ENCODE data around the gene HLA-DPA1. TPM values are rescaled to one million over a fixed set of nuclear protein-coding genes. Genes with fewer than 3 reads are reported as not detected.

Gene HLA-DPA1
- total RNA-seq, 1 donor from 2014 or later: 82.3 TPM

DNA sequence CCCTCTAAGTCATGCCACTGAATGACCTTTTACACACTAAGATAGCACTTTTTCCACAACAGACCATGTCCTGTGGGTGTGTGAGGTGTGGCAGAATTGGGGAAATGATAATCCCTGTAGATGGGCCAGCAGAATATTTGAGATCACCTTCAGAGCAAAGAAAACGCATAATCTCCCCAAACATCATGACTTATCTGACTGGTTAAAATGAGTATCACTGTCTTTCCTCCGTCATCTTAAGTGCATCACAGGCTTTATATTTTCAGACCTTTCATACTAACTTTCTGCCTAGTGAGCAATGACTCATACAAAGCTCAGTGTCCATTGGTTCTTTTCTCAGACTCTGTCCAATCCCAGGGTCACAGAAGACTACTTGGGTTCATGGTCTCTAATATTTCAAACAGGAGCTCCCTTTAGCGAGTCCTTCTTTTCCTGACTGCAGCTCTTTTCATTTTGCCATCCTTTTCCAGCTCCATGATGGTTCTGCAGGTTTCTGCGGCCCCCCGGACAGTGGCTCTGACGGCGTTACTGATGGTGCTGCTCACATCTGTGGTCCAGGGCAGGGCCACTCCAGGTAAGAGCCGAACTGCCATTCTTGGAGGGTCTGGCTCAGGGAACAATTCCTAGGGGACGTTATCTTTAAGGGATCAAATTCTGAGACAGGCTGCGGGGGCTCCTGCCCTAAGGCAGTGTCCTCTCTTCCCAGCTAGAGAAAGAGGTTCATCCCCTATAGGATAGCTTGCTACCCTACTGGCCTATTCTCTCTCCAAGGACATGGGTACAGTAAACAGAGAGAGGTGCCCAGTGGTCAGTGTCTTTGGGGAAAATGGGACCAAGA, 2.3 kb upstream of the HLA-DPA1 start, which contains the start of gene HLA-DPB1:
TSS of gene HLA-DPB1 (plus strand) at position 423 of the 838 bp plus-strand sequence. CDS start at position 475, 52 bp downstream.
- intact Hi-C loops (cut with DNase I): no loop called here

DNA sequence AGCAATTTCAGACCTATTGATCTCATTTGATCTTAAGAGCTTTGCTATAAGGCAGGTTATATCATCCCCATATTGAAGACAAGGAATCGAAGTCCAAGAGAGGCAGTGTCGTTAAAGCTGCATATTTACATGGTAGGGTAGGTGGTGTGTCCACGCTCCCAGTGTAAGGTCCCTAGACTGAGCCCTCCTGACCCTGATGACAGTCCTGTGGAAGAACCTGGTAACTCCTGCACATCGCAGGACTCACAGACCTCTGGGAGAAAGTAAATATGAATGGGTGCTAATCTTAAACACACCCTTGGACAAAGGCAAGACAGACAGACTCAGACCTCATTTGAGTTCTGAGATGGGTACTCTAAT, 1.7 kb upstream of the HLA-DPA1 start:
- Histone ChIP-seq H3K27me3 (no peaks in the 10 kb centered on the region), H3K4me3 (no peak overlapping the region), H3K27ac (peak overlapping the region; percentile 54), H3K4me1 (no peaks in the 10 kb centered on the region), H3K36me3 (no peaks in the 10 kb centered on the region), H3K9me3 (no peaks in the 10 kb centered on the region)
- intact Hi-C loops (cut with DNase I): no loop called here
- DNase-seq (ENCODE audit: extremely low spot score in 2 of 2): no peak
- TF ChIP-seq POLR2A (IDR thresholded peaks at IDR 0.05): no peak
- TF ChIP-seq, protein P1, sequence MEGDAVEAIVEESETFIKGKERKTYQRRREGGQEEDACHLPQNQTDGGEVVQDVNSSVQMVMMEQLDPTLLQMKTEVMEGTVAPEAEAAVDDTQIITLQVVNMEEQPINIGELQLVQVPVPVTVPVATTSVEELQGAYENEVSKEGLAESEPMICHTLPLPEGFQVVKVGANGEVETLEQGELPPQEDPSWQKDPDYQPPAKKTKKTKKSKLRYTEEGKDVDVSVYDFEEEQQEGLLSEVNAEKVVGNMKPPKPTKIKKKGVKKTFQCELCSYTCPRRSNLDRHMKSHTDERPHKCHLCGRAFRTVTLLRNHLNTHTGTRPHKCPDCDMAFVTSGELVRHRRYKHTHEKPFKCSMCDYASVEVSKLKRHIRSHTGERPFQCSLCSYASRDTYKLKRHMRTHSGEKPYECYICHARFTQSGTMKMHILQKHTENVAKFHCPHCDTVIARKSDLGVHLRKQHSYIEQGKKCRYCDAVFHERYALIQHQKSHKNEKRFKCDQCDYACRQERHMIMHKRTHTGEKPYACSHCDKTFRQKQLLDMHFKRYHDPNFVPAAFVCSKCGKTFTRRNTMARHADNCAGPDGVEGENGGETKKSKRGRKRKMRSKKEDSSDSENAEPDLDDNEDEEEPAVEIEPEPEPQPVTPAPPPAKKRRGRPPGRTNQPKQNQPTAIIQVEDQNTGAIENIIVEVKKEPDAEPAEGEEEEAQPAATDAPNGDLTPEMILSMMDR (IDR thresholded peaks at IDR 0.05): no peak
- TF ChIP-seq POLR2AphosphoS5 (IDR thresholded peaks at IDR 0.05; ENCODE audit: insufficient read depth in 1 of 2, low read depth in 1 of 2): no peak

More for the DNA sequence above, 2.3 kb upstream of the HLA-DPA1 start, which contains the start of gene HLA-DPB1:
- H3K4me1 ChIP-seq: peaks cover 2% of the 10 kb centered on the region
- H3K4me3 ChIP-seq: peak within 1 kb of the TSS; percentile 28 to 36
- H3K27ac ChIP-seq: peak within 1 kb of the TSS; percentile 61
- H3K36me3 ChIP-seq: no peaks in the 10 kb centered on the region
- DNase-seq (ENCODE audit: extremely low spot score in 2 of 2): no peak
- no peaks in the 10 kb centered on the region for H3K9me3 ChIP-seq
- H3K27me3 ChIP-seq: no peaks in the 10 kb centered on the region
- TF ChIP-seq, protein P1 (IDR thresholded peaks at IDR 0.05): no peak
- peak; percentile 33 to 48 for TF ChIP-seq POLR2AphosphoS5 (IDR thresholded peaks at IDR 0.05; ENCODE audit: insufficient read depth in 1 of 2, low read depth in 1 of 2)

DNA sequence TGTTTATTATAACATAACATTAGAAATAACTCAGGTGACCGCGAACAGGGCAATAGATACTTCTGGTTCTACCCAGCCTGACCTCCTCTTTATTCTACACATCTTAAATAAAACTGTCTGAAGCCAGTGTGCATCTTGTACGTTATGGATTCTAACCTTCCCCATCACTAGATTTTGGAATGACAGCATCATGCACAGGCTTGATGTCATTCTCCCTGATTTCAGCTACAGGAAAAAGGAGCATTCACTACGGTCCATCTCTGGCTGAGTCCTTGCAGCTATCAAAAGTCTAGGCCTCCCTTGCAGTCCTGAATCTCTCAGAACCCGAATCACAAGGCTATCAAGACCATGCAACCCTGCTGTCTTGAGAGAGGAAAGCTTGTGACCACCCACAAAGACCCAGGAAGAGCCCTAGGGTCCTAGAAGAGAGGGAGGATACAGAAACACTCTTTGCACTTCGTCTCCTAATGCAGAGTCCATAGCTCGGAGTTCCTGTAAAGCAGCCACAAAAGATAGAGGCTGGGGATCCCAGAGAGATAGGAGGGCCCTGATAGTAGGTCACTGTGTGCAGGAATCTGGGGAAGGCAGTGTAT, 845 bp downstream of the HLA-DPA1 start:
- Histone ChIP-seq H3K4me3 (peak overlapping the region in 1 of 2 donors; percentile 31), H3K36me3 (no peaks in the 10 kb centered on the region), H3K9me3 (no peaks in the 10 kb centered on the region), H3K27ac (no peak overlapping the region), H3K27me3 (no peaks in the 10 kb centered on the region), H3K4me1 (no peaks in the 10 kb centered on the region)
- intact Hi-C loops (cut with DNase I): no loop called here
- TF ChIP-seq, protein P1 (IDR thresholded peaks at IDR 0.05): no peak
- TF ChIP-seq POLR2AphosphoS5 (IDR thresholded peaks at IDR 0.05; ENCODE audit: insufficient read depth in 1 of 2, low read depth in 1 of 2) (no peak), POLR2A (IDR thresholded peaks at IDR 0.05) (no peak)
- DNase-seq (ENCODE audit: extremely low spot score in 2 of 2): no peak

DNA sequence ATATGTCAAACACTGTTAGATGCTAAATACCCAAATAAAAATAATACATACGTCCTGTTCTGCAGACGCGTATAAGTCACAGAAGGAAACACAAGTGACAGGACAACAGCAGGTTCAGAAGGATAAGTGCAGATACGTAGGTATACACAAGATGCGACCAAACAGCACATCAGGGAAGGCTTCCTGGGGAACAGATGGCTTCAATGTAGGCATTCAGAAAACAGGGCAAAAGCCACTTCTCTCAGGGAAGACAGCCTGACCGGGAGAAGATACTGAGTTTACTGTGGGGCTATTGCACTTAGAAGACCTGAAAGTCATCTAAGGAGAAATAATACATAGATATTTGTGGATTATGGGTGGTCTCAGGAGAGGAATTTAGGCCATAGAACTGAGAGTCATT, 1.9 kb downstream of the HLA-DPA1 start:
- intact Hi-C loops (cut with DNase I): no loop called here
- TF ChIP-seq, protein P1 (IDR thresholded peaks at IDR 0.05): no peak
- TF ChIP-seq POLR2A (IDR thresholded peaks at IDR 0.05): no peak
- no peak for TF ChIP-seq POLR2AphosphoS5 (IDR thresholded peaks at IDR 0.05; ENCODE audit: insufficient read depth in 1 of 2, low read depth in 1 of 2)
- Histone ChIP-seq H3K27me3 (no peaks in the 10 kb centered on the region), H3K36me3 (no peaks in the 10 kb centered on the region), H3K4me1 (no peaks in the 10 kb centered on the region), H3K9me3 (no peaks in the 10 kb centered on the region), H3K4me3 (peak overlapping the region in 1 of 2 donors; percentile 2), H3K27ac (no peak overlapping the region)
- no peak for DNase-seq (ENCODE audit: extremely low spot score in 2 of 2)

DNA sequence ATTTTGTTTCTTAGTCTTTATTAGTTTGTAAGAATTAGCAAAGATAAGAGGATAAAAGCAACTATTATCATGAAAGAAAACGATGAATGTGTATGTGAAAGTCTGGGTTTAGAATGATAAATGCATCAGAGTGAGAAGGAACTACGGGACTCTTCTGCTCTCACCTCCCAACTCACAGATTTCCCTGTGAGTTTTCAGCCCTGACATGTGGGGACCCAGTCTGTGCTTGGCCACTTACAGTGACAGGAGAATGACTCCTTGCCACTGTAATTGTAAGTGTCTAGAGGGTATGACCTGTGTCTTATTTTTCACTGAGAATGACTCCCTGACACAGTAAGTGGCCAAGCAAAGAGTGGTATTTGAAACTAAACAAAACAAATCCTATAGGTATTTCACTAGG, 2.5 kb downstream of the HLA-DPA1 start:
- no peak for DNase-seq (ENCODE audit: extremely low spot score in 2 of 2)
- TF ChIP-seq, protein P1 (IDR thresholded peaks at IDR 0.05): no peak
- TF ChIP-seq POLR2AphosphoS5 (IDR thresholded peaks at IDR 0.05; ENCODE audit: insufficient read depth in 1 of 2, low read depth in 1 of 2): no peak
- no peak for TF ChIP-seq POLR2A (IDR thresholded peaks at IDR 0.05)
- Histone ChIP-seq H3K4me1 (no peaks in the 10 kb centered on the region), H3K36me3 (no peaks in the 10 kb centered on the region), H3K27me3 (no peaks in the 10 kb centered on the region), H3K9me3 (no peaks in the 10 kb centered on the region), H3K27ac (no peak overlapping the region), H3K4me3 (no peak overlapping the region)
- intact Hi-C loops (cut with DNase I): no loop called here
